GM19397 (cell line): ENCODE results near the gene RAP1A.

ENCODE experiments used
- ATAC-seq: cut with Tn5 transposase; IDR thresholded peaks from one replicate; pipeline ENCODE4 v1.9.1; 2021; ENCODE audit warnings: mild to moderate bottlenecking, moderate library complexity; ENCODE audit not compliant: unreplicated experiment

Gene RAP1A

GRCh38 chr1:111619635-111620440 lies at the start of gene RAP1A:
Gene RAP1A, plus strand, starts transcription at chr1:111619789. Its CDS starts 71,572 bp downstream, at chr1:111691361.
- ATAC-seq = peak; percentile 70

DNA sequence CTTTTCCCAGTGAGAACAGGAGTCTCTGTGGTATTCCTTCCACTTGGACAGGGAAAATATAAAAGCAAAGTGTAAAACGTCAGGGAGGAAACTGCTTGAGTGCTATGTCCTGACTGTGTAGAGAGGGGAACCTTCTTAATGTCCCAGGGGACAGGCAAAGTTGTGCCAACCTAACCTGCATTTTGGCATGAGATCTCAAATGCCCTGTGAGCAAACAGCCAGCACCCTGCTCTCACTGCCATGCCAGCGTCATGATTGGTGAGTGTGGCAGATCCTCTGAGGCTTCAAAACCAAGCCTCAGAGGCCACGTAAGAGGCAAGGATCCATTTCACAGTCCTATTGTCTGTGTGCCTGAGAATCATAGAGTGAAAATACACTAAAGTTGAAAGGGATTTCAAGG lies 49.7 kb upstream of the RAP1A start:
- no peak for ATAC-seq

- no peak for ATAC-seq
Observed at GRCh38 chr1:111570781-111571181, 48.8 kb upstream of the RAP1A start.

- no peak for ATAC-seq
Observed at GRCh38 chr1:111571239-111571638, 48.4 kb upstream of the RAP1A start.

DNA sequence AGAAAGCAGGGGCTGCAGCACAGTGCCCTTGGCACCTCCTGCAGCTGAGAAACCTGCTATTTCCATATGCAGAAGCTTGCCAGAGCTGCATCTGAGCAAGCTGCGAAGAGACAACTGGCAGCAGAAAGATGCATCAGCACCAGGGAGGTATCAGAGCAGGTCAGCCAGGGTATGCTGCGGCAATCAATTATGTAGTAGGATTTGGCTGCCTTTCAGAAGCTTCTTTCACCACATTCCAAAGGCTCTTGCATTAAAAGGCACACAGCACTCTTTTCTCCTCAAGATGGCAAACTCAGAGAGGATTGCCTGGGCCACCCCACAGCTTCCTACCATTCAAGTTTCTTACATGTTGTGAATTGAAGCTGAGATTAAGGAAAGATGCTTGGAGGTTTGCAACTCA lies 47.6 kb upstream of the RAP1A start:
- no peak for ATAC-seq

DNA sequence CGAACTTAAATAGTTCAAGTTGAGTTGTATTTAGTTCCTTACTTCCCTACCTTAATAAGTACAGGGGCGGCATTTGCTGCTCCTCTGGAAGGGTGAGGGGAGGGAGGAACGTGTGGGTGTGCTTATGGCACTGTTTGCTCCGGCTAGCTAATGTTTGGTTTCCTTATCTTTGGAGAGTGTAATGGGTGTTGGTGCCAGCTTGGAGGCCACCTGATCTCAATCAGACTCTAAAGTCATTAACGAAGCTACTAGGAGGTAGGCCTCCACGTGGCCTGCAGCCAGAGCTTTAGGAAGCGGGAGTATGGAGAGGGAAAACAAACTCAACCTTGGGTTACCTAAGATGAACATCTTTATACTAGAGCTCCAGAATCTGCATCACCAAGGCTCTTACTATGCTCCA lies 43.0 kb upstream of the RAP1A start:
- ATAC-seq = no peak

GRCh38 chr1:111577814-111578213 lies 41.8 kb upstream of the RAP1A start:
- ATAC-seq = no peak

DNA sequence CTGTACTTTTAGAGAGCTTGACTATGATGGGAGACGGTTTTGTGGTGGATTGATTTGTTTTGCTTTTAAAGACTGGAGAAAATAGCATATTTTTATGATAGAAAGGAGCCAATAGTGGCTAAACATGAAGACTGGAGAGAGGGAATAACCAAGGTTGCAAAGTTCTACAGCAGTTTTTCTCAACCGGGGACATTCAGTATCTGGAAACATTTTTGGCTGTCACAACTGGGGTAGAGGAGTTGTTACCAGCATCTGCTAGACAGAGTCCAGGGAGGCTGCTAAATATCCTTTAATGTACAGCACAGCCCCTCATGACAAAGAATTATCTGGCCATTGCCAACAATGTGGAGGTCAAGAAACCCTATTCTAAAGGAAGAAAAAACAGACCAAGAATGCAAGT lies 38.4 kb upstream of the RAP1A start:
- no peak for ATAC-seq

- no peak for ATAC-seq
Observed at GRCh38 chr1:111582016-111582415, 37.6 kb upstream of the RAP1A start.

DNA sequence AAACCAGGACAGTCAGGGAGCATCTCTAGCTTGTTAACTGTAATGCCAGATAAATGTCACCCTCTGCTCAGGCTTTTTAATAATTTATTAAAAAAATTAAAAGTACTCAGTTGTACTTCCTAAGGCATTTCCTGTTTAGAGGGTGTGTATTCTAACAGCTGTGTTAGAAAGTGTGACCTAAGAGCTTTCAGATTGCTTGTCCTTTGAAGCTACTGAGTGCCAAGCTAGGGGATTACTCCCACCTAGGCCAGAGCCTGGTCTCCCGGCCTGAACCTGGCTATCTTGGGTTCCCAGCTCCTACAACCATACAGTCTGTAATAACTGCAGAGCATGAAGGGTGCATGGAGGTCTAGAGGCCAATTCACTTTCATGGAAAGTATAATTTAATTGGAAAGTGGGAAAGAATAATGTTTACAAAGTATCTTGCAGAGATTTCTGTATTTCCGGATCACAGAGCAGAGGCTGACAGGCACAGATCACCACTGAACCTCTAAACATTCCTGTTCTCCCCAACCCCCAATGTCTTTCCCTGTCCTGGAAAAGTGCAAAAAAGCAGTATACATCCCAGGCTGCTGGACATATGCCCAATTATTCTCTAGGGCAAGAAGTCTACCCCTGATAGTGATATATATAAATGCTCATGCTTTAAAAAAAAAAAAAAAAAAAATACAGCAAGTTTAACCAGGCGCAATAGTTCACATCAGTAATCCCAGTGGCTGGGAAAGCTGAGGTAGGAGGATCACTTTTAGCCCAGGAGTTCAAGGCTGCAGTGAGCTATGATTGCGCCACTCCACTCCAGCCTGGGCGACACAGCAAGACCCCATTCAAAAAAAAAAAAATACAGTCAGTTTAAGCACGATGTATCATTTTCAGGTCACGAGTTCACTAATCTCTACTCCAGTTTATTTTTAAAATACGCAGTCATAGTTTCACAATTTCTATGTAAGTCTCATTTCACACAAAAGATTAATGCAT lies 36.7 kb upstream of the RAP1A start:
- no peak for ATAC-seq

DNA sequence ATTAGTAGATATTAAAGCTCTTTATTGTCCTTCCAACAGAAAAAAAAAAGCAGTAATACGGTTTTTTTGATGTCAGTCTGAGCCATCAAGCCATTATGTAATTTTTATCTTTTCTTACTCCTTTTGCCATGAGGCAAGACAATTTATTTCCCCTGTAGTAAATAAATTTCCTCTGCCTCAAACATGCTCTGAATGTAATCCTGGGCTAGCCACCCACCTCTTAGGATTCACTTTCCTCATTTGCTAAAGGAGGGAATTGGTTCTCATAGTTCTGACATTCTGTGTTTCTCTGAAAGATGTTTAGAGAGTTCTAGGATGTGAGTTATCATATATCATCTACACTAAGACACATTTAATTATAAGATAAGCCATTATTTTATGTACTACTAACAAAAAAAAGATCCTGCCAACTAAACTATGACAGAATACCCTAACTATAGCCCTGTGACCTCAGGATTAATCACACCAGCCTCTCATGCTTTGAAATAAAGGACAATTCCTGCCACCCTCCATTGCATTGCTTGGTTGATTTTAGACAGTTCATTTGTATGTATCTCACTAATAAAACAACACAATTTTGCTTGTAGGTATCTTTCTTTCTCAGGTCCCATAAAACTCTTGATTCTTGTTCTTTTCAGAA lies 34.0 kb upstream of the RAP1A start:
- no peak for ATAC-seq

DNA sequence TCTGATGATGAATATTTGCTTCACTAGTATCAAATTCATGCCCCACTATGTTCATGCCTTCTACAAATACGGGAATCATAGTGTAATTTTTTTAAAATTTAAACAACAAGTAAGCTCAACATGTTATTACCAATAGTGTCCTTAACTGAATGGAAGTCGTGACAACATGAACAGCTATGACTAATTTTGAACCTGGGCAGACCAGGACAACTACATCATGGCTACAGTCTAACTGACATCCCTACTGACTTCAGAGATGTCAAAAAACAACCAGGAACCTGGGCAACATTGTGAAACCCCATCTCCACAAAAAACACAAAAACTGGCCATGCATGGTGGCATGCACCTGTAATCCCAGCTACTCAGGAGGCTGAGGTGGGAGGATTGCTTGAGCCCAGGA lies 33.5 kb upstream of the RAP1A start:
- ATAC-seq = no peak

- no peak for ATAC-seq
Observed at GRCh38 chr1:111587509-111588174, 31.9 kb upstream of the RAP1A start.

DNA sequence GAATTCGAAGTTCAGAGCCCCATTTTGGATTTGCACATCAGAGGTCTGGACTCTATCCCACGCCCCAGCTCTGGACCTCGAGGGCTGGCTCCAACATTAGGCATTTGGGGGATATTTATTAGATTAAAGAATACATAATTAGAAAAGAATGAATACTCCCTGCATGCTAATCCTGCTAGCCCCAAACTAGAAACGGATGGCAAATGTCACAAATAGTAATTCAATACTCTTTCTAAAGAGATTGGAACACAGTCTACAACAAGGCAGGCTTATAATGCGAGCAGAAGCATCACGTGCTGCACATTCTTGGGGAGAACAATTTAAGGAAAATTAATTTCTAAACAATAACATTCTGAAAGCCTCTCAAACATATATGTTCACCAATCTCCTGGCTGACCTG lies 27.7 kb upstream of the RAP1A start:
- ATAC-seq = no peak

DNA sequence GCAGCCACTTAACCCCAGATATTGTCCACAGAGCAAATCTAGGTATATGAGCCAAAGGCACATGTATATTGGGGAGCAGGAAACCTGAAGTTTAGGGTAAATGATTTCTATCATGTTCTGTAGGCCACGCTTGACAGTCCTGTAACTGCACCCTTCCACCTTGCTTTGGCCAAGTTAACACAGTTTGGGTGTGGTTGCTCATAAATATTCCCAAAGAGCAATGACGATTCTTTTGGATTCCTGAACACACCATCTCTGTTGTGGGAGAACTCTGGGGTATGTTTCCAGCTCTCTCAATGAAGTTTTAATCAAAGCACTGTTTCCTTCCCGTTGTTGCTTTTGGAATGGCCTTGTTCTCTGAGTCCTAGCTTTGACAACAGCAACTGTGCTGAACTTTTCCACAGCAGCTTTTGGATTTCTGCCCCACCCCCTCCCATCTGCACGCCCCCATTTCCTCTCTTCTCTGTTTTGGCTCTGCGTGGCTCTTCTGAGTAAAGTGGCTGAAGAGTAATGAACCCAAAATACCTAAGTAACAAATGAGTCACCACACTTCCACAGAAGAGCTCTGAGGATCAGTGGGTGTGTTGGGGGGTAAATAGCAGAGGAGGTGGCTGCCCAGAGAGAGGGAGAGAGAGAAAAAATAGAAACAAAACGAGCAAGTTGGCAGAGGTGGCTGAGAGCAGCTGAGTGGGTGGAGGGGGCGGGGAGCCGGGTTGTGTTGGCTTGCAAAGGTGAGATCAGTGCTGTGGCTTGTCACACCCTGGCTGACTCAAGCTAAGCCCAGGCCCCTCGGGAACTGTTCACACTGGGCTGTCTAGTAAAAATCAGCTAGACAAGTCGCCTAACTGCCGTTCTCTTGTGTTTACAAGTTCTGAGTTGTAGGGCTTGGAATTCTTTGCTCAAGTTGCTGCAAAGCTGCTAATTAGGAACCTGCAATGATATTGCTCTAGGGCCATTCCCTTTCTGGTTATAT lies 26.9 kb upstream of the RAP1A start:
- peak; percentile 76 for ATAC-seq

DNA sequence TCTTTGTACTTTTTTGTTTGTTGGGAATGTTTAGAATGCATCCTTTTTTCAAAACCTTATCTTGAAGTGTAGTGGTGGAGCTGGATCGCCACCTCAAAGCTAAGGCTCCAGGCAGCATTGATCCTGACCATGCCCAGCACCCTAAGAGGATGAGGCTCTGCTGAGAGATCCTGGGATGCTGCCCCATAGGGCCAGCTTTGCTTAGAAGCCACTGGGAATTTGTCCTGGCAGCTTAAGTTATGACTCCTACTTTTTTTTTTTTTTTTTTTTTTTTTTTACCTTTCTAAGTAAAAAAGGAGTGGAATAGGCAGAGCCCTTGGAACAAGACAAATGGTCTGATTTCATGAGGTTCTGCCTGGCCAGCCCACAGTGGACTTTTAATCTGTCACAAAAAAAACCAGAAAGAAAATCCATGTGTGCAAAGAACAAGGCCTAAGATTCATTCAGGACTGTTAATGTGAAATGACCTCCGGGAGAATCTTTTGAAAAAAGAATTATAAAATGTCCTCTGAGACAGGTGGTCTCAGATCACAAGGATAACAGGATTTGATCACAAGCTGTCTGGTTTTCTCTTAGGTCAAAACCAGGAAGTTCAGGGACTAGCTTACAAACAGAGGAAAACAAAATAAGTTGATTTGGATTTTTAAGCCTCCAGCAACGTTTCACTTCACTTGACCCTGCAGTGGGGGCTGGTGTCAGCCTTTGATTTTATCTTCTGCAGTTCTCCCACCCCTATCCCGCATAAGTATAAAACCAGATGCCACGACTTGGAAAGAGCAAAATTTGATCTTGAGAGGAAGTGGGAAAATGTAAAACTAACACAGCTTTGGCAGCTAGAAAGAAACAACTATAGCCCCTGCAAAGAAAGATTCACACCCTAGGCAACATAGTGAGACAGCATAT lies 25.9 kb upstream of the RAP1A start:
- no peak for ATAC-seq

- no peak for ATAC-seq
Observed at GRCh38 chr1:111594306-111594693, 25.3 kb upstream of the RAP1A start.

DNA sequence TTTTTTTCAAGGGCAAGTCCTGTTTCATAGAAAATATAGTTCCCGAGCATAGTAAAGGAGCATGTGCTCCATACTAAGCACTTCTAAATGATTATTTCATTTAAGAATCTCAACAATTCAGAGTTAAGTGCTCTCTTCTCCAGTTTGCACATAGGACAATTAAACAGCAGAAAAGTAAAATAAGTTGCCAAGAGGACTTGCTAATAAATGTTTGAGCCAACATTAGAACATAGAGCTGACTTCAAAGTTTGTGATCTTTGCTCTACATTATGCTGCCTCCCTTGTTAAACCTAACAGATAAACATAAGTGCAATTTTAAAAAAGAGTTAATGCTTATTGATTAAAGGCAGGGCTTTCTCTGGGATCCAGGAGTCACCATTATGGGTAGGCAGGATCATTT lies 23.8 kb upstream of the RAP1A start:
- no peak for ATAC-seq

GRCh38 chr1:111596499-111596898 lies 23.1 kb upstream of the RAP1A start:
- no peak for ATAC-seq
